Urinary bladder (tissue), 4 donors: ENCODE data around the gene RASAL3. TPM values are rescaled to one million over a fixed set of nuclear protein-coding genes. Genes with fewer than 3 reads are reported as not detected.

ENCODE experiments used
- DNase-seq: peaks from one replicate; pipeline ENCODE4 v3.0.0-alpha.2; 2015; ENCODE audit errors: extremely low spot score
- H3K27ac ChIP-seq: one replicate; pipeline ENCODE4 v1.5.1; 2013; ENCODE audit warnings: low read depth, mild to moderate bottlenecking, moderate library complexity
- H3K36me3 ChIP-seq: one replicate; pipeline ENCODE4 v1.6.1; 2013; ENCODE audit warnings: mild to moderate bottlenecking, moderate library complexity; ENCODE audit not compliant: insufficient read depth
- H3K4me1 ChIP-seq: one replicate; pipeline ENCODE4 v1.6.1; 2013; ENCODE audit warnings: mild to moderate bottlenecking, moderate library complexity; ENCODE audit not compliant: insufficient read depth
- H3K4me3 ChIP-seq: one replicate; pipeline ENCODE4 v1.5.1; 2013; ENCODE audit warnings: low read depth, low read length
- WGBS: extraction: QIAGEN DNeasy Blood & Tissue Kit; methylation state at CpG from one replicate; pipeline ENCODE4 v1.1.7; 2013; 5-methylcytosine and 5-hydroxymethylcytosine counted together
- polyA plus RNA-seq: library from polyadenylated mRNA; stranded (reverse); fragments of 200-250 nt; gene quantifications from one replicate; pipeline ENCODE4 v1.2.3, GENCODE V29; 2013
- total RNA-seq: library from RNA; depleted of rRNA; stranded (reverse); fragments of >200 nt; gene quantifications from one replicate; pipeline ENCODE4 v1.2.3, GENCODE V29; 2014
- donor health status: healthy with polysubstance abuse.
- donor health status: healthy.

RASAL3 gene
- total and polyA plus RNA-seq, 2 donors: 0.85 to 1.8 TPM

GRCh38 chr19:15466851-15467733 is 2.7 kb upstream of the RASAL3 start:
- Histone ChIP-seq H3K4me1 (no peaks in the 10 kb centered on the region), H3K36me3 (no peaks in the 10 kb centered on the region), H3K4me3 (no peak overlapping the region), H3K27ac (no peak overlapping the region)
- no peak for DNase-seq
- WGBS: 43% methylated on average over 8 of the region's 8 CpGs

- Histone ChIP-seq H3K4me3 (peak overlapping the region; percentile 35), H3K27ac (no peak overlapping the region), H3K36me3 (no peaks in the 10 kb centered on the region), H3K4me1 (no peaks in the 10 kb centered on the region)
- DNase-seq: no peak
- 37% methylated on average over 25 of the region's 25 CpGs for WGBS
Observed at GRCh38 chr19:15463861-15464371, 428 bp downstream of the RASAL3 start.

GRCh38 chr19:15461694-15462093 is 2.6 kb downstream of the RASAL3 start:
- H3K4me1 ChIP-seq: no peaks in the 10 kb centered on the region
- no peak overlapping the region for H3K4me3 ChIP-seq
- no peak for DNase-seq
- 73% methylated on average over 2 of the region's 2 CpGs for WGBS
- H3K27ac ChIP-seq: no peak overlapping the region
- no peaks in the 10 kb centered on the region for H3K36me3 ChIP-seq

GRCh38 chr19:15457701-15458484 is 6.5 kb downstream of the RASAL3 start:
- Histone ChIP-seq H3K4me3 (no peak overlapping the region), H3K4me1 (no peaks in the 10 kb centered on the region), H3K27ac (no peak overlapping the region), H3K36me3 (no peaks in the 10 kb centered on the region)
- no peak for DNase-seq
- WGBS: 17% methylated on average over 54 of the region's 54 CpGs

GRCh38 chr19:15456871-15457700 is 7.3 kb downstream of the RASAL3 start:
- Histone ChIP-seq H3K27ac (no peak overlapping the region), H3K4me1 (no peaks in the 10 kb centered on the region), H3K4me3 (no peak overlapping the region), H3K36me3 (no peaks in the 10 kb centered on the region)
- no peak for DNase-seq
- WGBS: 12% methylated on average over 86 of the region's 86 CpGs

- Histone ChIP-seq H3K4me3 (no peak overlapping the region), H3K27ac (no peak overlapping the region), H3K4me1 (no peaks in the 10 kb centered on the region), H3K36me3 (no peaks in the 10 kb centered on the region)
- WGBS: 26% methylated on average over 14 of the region's 14 CpGs
- DNase-seq: no peak
Observed at GRCh38 chr19:15456441-15456840, 7.9 kb downstream of the RASAL3 start.

GRCh38 chr19:15455996-15456395 is 8.3 kb downstream of the RASAL3 start:
- 85% methylated on average over 9 of the region's 9 CpGs for WGBS
- no peak overlapping the region for H3K27ac ChIP-seq
- no peak overlapping the region for H3K4me3 ChIP-seq
- DNase-seq: no peak
- no peaks in the 10 kb centered on the region for H3K4me1 ChIP-seq
- no peaks in the 10 kb centered on the region for H3K36me3 ChIP-seq

GRCh38 chr19:15453906-15454860 is 10.2 kb downstream of the RASAL3 start:
- no peaks in the 10 kb centered on the region for H3K36me3 ChIP-seq
- DNase-seq: no peak
- H3K27ac ChIP-seq: no peak overlapping the region
- WGBS: 86% methylated on average over 17 of the region's 17 CpGs
- no peak overlapping the region for H3K4me3 ChIP-seq
- H3K4me1 ChIP-seq: no peaks in the 10 kb centered on the region

GRCh38 chr19:15453091-15453578 is 11.2 kb downstream of the RASAL3 start:
- DNase-seq: no peak
- peak overlapping the region; percentile 47 for H3K4me3 ChIP-seq
- no peak overlapping the region for H3K27ac ChIP-seq
- 11% methylated on average over 44 of the region's 44 CpGs for WGBS
- no peaks in the 10 kb centered on the region for H3K4me1 ChIP-seq
- no peaks in the 10 kb centered on the region for H3K36me3 ChIP-seq

- DNase-seq: no peak
- Histone ChIP-seq H3K4me3 (peak overlapping the region; percentile 47), H3K4me1 (no peaks in the 10 kb centered on the region), H3K27ac (peak overlapping the region; percentile 18), H3K36me3 (no peaks in the 10 kb centered on the region)
- WGBS: 12% methylated on average over 37 of the region's 37 CpGs
Observed at GRCh38 chr19:15452111-15453047, 12.0 kb downstream of the RASAL3 start.

- H3K4me3 ChIP-seq: no peak overlapping the region
- H3K36me3 ChIP-seq: no peaks in the 10 kb centered on the region
- no peak for DNase-seq
- WGBS: 89% methylated on average over 1 of the region's 1 CpG
- no peaks in the 10 kb centered on the region for H3K4me1 ChIP-seq
- no peak overlapping the region for H3K27ac ChIP-seq
Observed at GRCh38 chr19:15450528-15450890, 13.8 kb downstream of the RASAL3 start.
